CD4-positive, alpha-beta T cell (primary cell): Measurements from ENCODE around the gene TJP1. TPM values are rescaled to one million over a fixed set of nuclear protein-coding genes. Genes with fewer than 3 reads are reported as not detected.

Experiments
- ATAC-seq: fragments of 200-7000 bp; cut with Tn5 transposase; one replicate; pipeline ENCODE4 v1.10.0; 2022; ENCODE audit warnings: mild to moderate bottlenecking; ENCODE audit not compliant: poor library complexity
- CTCF ChIA-PET: fragments of 350-600 bp; sonication (Branson Sonifier 250); formaldehyde crosslinking; loops from one replicate; lab custom pipeline; 2021; ENCODE audit warnings: antibody characterized with exemption, inconsistent platforms; lab: Charles Lee
- POLR2A ChIA-PET: fragments of 350-600 bp; sonication (Branson Sonifier 250); formaldehyde crosslinking; loops from one replicate; lab custom pipeline; 2021; ENCODE audit warnings: antibody characterized with exemption, inconsistent platforms; lab: Charles Lee
- DNase-seq, 14 experiments: peaks; one replicate each; pipeline ENCODE4 v3.0.0-alpha.2; 2013 to 2020; ENCODE audit warnings: mixed read lengths in 2 of 14
- H3K27ac ChIP-seq, 2 donors: one replicate each; pipeline versions ENCODE4 v1.5.1 to v1.7.0; 2013; ENCODE audit warnings: low read length in 2 of 2, low read depth in 1 of 2, mild to moderate bottlenecking in 1 of 2
- H3K27me3 ChIP-seq, 2 experiments: 1 replicate in 1 of 2; 2 replicates in 1 of 2; pipeline versions ENCODE4 v1.6.1 to v1.7.0; 2013; ENCODE audit warnings: low read length in 2 of 2, control low read depth in 1 of 2, mild to moderate bottlenecking in 1 of 2, moderate library complexity in 1 of 2; ENCODE audit not compliant: insufficient read depth in 2 of 2, control insufficient read depth in 1 of 2
- H3K36me3 ChIP-seq: one replicate; pipeline ENCODE4 v1.6.1; 2013; ENCODE audit warnings: low read length, control low read depth; ENCODE audit not compliant: insufficient read depth
- H3K4me1 ChIP-seq: one replicate; pipeline ENCODE4 v1.6.1; 2013; ENCODE audit warnings: low read length, control low read depth; ENCODE audit not compliant: insufficient read depth
- H3K4me3 ChIP-seq: one replicate; pipeline ENCODE4 v1.5.1; 2013; ENCODE audit warnings: mild to moderate bottlenecking, low read length, moderate library complexity
- H3K9me3 ChIP-seq, 2 experiments: 1 replicate in 1 of 2; 2 replicates in 1 of 2; pipeline versions ENCODE4 v1.6.1 to v1.7.0; 2013; ENCODE audit warnings: low read length in 2 of 2, mild to moderate bottlenecking in 2 of 2, control low read depth in 1 of 2, moderate library complexity in 1 of 2; ENCODE audit not compliant: control insufficient read depth in 1 of 2, insufficient read depth in 1 of 2
- H3K27ac Mint-ChIP-seq: one replicate; pipeline ENCODE4 v1.8.0; 2020; ENCODE audit warnings: mixed read lengths
- H3K27me3 Mint-ChIP-seq: one replicate; pipeline ENCODE4 v1.8.0; 2021; ENCODE audit warnings: mixed read lengths
- H3K36me3 Mint-ChIP-seq: one replicate; pipeline ENCODE4 v1.8.0; 2021; ENCODE audit warnings: low read depth, mixed read lengths
- H3K4me1 Mint-ChIP-seq: one replicate; pipeline ENCODE4 v1.8.0; 2021; ENCODE audit warnings: low read depth, mixed read lengths
- H3K4me3 Mint-ChIP-seq: one replicate; pipeline ENCODE4 v1.8.0; 2020; ENCODE audit warnings: mild to moderate bottlenecking, mixed read lengths
- H3K9me3 Mint-ChIP-seq: one replicate; pipeline ENCODE4 v1.8.0; 2020; ENCODE audit warnings: mixed read lengths
- intact Hi-C, 2 experiments: fragments of 100-400 bp; cut with DNase I in 1 of 2; cut with micrococcal nuclease in 1 of 2; formaldehyde crosslinking; loops; one replicate each; pipeline versions ENCODE4 v1.15.1 to v1.9.0; 2023 to 2025; cut with DNase I, micrococcal nuclease
- polyA plus RNA-seq, 2 donors: library from polyadenylated mRNA; unstranded; fragments of 120-200 nt; gene quantifications; one replicate each; pipeline ENCODE4 v1.2.1, GENCODE V29; 2013
- total RNA-seq, 174 experiments: library from RNA in 2 of 174; stranded (reverse) in 2 of 174; gene quantifications; one replicate each; pipeline ENCODE4 v1.2.3 and lab custom pipeline; 2021 to 2026
- TF ChIP-seq, protein P1 (sequence below): fragments of 200-600 bp; IDR thresholded peaks from one replicate; pipeline ENCODE4 v1.8.0; 2022; ENCODE audit warnings: antibody characterized with exemption, mild to moderate bottlenecking

Gene TJP1
- total RNA-seq (not detected), total RNA-seq (lab: John Stamatoyannopoulos, UW) (0 to 0.31 (median 0) reads per million in 172 experiments)
- polyA plus RNA-seq (2013, experiment 1 of 2) = not detected
- polyA plus RNA-seq (2013, experiment 2 of 2) = 0.82 TPM

- H3K36me3 Mint-ChIP-seq = peaks cover 5% of the 10 kb centered on the region
- POLR2A ChIA-PET = no interaction called here
- peaks cover 29% of the 10 kb centered on the region for H3K4me1 Mint-ChIP-seq
- H3K9me3 Mint-ChIP-seq = peaks cover 3% of the 10 kb centered on the region
- peaks cover 71% of the 10 kb centered on the region for H3K27me3 Mint-ChIP-seq
- Histone ChIP-seq H3K9me3 (peaks cover 29 to 38% of the 10 kb centered on the region in 2 experiments), H3K36me3 (no peaks in the 10 kb centered on the region), H3K27me3 (peaks cover 44 to 66% of the 10 kb centered on the region in 2 experiments), H3K27ac (no peak within 1 kb of the TSS), H3K4me3 (peak within 1 kb of the TSS; percentile 30), H3K4me1 (peaks cover 27% of the 10 kb centered on the region)
- DNase-seq (no peak), ATAC-seq (no peak)
- peak within 1 kb of the TSS; percentile 51 for H3K4me3 Mint-ChIP-seq
- H3K27ac Mint-ChIP-seq = no peak within 1 kb of the TSS
- CTCF ChIA-PET = no interaction called here
- TF ChIP-seq, protein P1, sequence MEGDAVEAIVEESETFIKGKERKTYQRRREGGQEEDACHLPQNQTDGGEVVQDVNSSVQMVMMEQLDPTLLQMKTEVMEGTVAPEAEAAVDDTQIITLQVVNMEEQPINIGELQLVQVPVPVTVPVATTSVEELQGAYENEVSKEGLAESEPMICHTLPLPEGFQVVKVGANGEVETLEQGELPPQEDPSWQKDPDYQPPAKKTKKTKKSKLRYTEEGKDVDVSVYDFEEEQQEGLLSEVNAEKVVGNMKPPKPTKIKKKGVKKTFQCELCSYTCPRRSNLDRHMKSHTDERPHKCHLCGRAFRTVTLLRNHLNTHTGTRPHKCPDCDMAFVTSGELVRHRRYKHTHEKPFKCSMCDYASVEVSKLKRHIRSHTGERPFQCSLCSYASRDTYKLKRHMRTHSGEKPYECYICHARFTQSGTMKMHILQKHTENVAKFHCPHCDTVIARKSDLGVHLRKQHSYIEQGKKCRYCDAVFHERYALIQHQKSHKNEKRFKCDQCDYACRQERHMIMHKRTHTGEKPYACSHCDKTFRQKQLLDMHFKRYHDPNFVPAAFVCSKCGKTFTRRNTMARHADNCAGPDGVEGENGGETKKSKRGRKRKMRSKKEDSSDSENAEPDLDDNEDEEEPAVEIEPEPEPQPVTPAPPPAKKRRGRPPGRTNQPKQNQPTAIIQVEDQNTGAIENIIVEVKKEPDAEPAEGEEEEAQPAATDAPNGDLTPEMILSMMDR = no peak
- intact Hi-C loops = no loop called here
Measured at GRCh38 chr15:29822100-29822683, at the start of gene TJP1. TSS of gene TJP1 (minus strand) at chr15:29822468. CDS start at chr15:29822028, 440 bp downstream.

- POLR2A ChIA-PET = no interaction called here
- CTCF ChIA-PET = no interaction called here
- Histone ChIP-seq H3K36me3 (no peaks in the 10 kb centered on the region), H3K4me1 (no peaks in the 10 kb centered on the region), H3K4me3 (no peak overlapping the region), H3K27ac (no peak overlapping the region), H3K9me3 (peaks cover 0 to 8% of the 10 kb centered on the region in 2 experiments), H3K27me3 (peaks cover 4 to 6% of the 10 kb centered on the region in 2 experiments)
- H3K36me3 Mint-ChIP-seq = no peaks in the 10 kb centered on the region
- no peak overlapping the region for H3K27ac Mint-ChIP-seq
- peaks cover 22% of the 10 kb centered on the region for H3K27me3 Mint-ChIP-seq
- H3K4me1 Mint-ChIP-seq = no peaks in the 10 kb centered on the region
- H3K4me3 Mint-ChIP-seq = no peak overlapping the region
- intact Hi-C loops = no loop called here
- ATAC-seq (no peak), DNase-seq (no peak)
- TF ChIP-seq, protein P1 = no peak
- H3K9me3 Mint-ChIP-seq = no peaks in the 10 kb centered on the region
Measured at GRCh38 chr15:29871401-29871800, 49.1 kb upstream of the TJP1 start.

- no peaks in the 10 kb centered on the region for H3K4me1 Mint-ChIP-seq
- no peak overlapping the region for H3K4me3 ChIP-seq
- TF ChIP-seq, protein P1 = no peak
- H3K27ac ChIP-seq = no peak overlapping the region
- no peak for ATAC-seq
- no peak for DNase-seq
- H3K9me3 ChIP-seq = peaks cover 0 to 8% of the 10 kb centered on the region in 2 experiments
- H3K27ac Mint-ChIP-seq = no peak overlapping the region
- H3K36me3 ChIP-seq = no peaks in the 10 kb centered on the region
- H3K27me3 Mint-ChIP-seq = peaks cover 24% of the 10 kb centered on the region
- peaks cover 4 to 6% of the 10 kb centered on the region in 2 experiments for H3K27me3 ChIP-seq
- ChIA-PET CTCF (no interaction called here), POLR2A (no interaction called here)
- no peaks in the 10 kb centered on the region for H3K9me3 Mint-ChIP-seq
- no peaks in the 10 kb centered on the region for H3K36me3 Mint-ChIP-seq
- no peak overlapping the region for H3K4me3 Mint-ChIP-seq
- no peaks in the 10 kb centered on the region for H3K4me1 ChIP-seq
- intact Hi-C loops = no loop called here
Measured at GRCh38 chr15:29870495-29871151, 48.4 kb upstream of the TJP1 start.
